ENCODE data around the gene AKAP6.

- TF ChIP-seq CTCF (IDR thresholded peaks at IDR 0.05) (no peak), POLR2A (IDR thresholded peaks at IDR 0.05) (no peak)
These were observed 425.1 kb downstream of the AKAP6 start for GRCh38 chr14:32754209-32754608.

Data from adrenal gland (tissue), 5 donors.